Iris pigment epithelial cell (primary cell): ENCODE measurements around the gene ANKRD23.

Experiments
- DNase-seq: peaks from one replicate; pipeline ENCODE4 v3.0.0-alpha.2; 2011; ENCODE audit warnings: low read depth

Gene ANKRD23

GRCh38 chr2:96877042-96877451, 33.2 kb upstream of the ANKRD23 start:
- no peak for DNase-seq

- DNase-seq = peak; percentile 44
Measured at GRCh38 chr2:96876269-96877041, 32.6 kb upstream of the ANKRD23 start.

GRCh38 chr2:96875498-96876268, 31.9 kb upstream of the ANKRD23 start:
- no peak for DNase-seq

- no peak for DNase-seq
Measured at GRCh38 chr2:96874198-96874831, 30.5 kb upstream of the ANKRD23 start.

- no peak for DNase-seq
Measured at GRCh38 chr2:96873651-96874096, 29.9 kb upstream of the ANKRD23 start.

GRCh38 chr2:96872591-96873349, 28.9 kb upstream of the ANKRD23 start:
- peak; percentile 66 for DNase-seq

GRCh38 chr2:96870626-96871255, 26.9 kb upstream of the ANKRD23 start:
- DNase-seq = no peak

GRCh38 chr2:96869822-96870625, 26.2 kb upstream of the ANKRD23 start, which contains the start of gene SEMA4C:
Gene SEMA4C (minus strand): TSS chr2:96870080. CDS start chr2:96867886, 2,194 bp downstream.
- DNase-seq = peak; percentile 55

- DNase-seq = peak; percentile 89
Measured at GRCh38 chr2:96869281-96869821, 25.5 kb upstream of the ANKRD23 start.

GRCh38 chr2:96868555-96869280, 24.9 kb upstream of the ANKRD23 start:
- peak; percentile 90 for DNase-seq

- peak; percentile 47 for DNase-seq
Measured at GRCh38 chr2:96867756-96868554, 24.1 kb upstream of the ANKRD23 start.

GRCh38 chr2:96866986-96867755, 23.4 kb upstream of the ANKRD23 start:
- DNase-seq = no peak

- DNase-seq = no peak
Measured at GRCh38 chr2:96866586-96866985, 22.8 kb upstream of the ANKRD23 start.

- no peak for DNase-seq
Measured at GRCh38 chr2:96866149-96866548, 22.3 kb upstream of the ANKRD23 start.

GRCh38 chr2:96865654-96866053, 21.8 kb upstream of the ANKRD23 start:
- no peak for DNase-seq

- DNase-seq = no peak
Measured at GRCh38 chr2:96864343-96865091, 20.7 kb upstream of the ANKRD23 start.
